G401.6 (cell line): ENCODE results near the gene ZNF695.

ENCODE experiments used
- FAIRE-seq: peaks from 2 replicates; lab custom pipeline; 2012; peaks lifted over from hg19 to GRCh38; lab: Jason Lieb, UNC

The ZNF695 gene

DNA sequence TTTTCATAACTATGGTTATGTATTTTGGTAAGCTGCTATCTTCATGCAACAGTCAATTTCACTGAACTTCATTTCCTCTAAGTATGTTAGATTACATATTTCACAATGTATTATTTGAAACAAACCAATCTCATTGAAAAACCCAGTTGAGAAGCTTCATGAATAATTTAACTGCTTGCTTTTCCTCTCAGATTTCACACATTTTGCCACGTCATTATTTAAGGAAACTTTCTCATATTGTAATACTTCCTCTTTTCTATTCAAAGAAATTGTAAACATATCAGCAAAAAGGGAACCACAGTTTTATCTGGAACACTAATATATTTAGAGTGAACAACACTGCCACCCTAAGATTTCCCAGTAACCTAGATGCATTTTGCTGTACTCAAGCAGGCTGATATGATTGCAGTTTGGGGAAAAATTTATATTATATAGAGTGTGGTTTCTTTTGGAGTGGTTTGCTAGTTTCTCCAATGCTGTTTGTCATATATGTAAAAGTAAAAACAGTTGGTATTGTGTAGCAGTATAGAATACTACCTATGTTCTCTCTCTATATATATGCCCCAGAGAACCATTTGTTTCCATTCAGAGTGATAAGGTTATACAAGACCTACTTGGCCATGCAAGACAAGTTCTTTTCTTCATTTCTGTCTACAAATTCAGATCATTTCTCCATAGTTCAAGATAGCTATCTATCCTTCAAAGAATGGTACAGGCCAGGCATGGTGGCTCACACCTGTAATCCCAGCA lies 47.7 kb downstream of the ZNF695 start:
- no peak for FAIRE-seq

DNA sequence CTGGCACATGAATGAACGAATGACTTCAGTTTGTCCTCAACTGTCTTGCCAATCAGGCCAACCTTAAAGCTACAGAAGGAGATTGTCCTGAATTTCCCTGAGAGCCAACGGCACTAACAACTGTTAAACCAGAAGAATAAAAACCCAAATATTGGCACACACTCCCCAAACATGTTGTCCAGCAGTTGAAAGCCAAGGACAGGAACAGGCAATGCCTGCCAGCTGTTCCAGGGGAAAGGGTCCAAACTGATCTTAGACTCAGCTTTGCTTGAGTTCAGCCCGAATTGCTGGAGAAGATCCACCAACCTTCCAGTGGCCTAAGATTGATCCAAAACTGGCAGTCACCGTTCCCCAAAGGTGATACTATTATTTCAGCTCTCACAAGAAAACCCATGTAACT lies 53.7 kb downstream of the ZNF695 start:
- FAIRE-seq, result no peak

DNA sequence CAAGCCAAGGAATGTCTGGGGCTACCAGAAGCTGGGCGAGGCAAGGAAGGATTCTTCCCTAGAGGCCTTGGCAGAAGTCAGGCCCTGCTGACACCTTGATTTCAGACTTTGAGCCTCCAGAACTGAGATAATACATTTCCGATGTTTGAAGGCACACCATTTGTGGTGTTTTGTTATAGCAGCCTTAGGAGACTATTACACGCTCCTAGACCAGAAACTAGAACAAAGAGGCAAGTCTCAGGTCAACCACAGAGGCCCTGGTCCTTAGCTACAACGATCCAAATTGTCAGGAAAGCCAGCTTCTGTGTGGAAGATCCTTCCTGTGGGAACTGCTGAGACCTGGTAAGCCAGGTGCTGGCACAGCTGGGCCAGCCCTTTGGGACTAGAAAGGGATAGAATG lies 56.4 kb downstream of the ZNF695 start:
- FAIRE-seq, result no peak

DNA sequence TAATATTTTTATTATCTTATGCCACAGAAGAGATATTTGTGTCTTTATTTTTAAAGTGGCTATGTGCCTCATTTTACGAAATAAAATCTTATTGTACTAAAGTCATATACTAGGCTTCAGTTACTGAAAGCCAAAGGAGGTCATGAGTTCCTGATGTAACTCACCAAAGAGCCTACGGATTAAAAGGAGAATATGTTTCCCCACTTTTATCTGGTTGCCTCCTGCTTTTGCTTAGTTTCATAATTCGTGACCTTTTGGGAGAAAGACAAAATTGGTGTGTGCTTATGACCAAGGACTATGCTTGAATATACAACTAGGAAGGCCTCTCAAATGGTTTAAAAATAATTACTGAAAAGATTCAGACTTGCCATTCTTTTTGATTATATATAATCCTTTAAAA lies 57.9 kb downstream of the ZNF695 start:
- no peak for FAIRE-seq

DNA sequence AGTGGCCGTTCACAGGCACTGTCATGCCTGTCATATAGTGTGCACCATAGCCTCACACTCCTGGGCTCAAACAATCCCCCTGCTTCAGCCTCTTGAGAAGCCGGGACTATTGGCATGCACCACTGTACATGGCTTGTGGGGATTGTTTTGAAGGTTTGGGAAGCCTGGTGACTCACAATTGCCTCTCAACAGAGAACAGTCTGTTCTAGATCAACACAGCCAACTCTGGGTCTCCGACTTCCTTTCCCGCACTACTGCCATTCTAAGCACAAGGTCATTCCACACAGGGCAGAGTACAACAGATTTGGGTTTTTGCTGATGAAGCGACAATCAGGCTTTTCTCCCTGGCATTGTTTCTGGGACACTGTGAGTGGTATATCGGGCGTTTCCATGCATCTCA lies 60.6 kb downstream of the ZNF695 start:
- no peak for FAIRE-seq

DNA sequence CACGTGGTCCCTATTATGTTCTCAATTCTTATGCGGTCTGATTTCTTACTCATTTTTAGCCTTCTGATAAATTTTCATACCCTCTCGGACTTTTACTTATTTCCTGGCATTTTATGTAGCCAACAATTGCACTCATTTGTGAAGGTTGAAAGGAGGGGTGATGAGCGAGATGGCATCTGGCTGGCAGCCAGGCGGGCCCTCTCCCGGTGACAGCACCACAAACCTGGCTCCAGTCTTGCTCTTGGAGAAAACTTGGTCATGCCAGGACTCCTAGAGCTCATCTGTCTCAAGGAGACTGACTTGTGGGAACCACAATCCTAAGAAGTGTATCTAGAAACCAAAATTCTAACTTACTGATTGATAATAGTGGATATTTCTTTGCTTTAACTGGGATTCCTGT lies 61.5 kb downstream of the ZNF695 start:
- FAIRE-seq, result no peak
